Natural killer cell treated with Interleukin-12 subunit alpha and Interleukin-12 subunit beta and Interleukin-15 and Interleukin-18, amount 100 ng/mL, for 72 hours (primary cell): Measurements from ENCODE around the gene MYO5B. TPM values are rescaled to one million over a fixed set of nuclear protein-coding genes. Genes with fewer than 3 reads are reported as not detected.
"Not testable (repeated sequence)": the region's sequence is repeated elsewhere in the genome, so short reads cannot be mapped to it uniquely, and the experiment has no call there.

Source experiments
- ATAC-seq, 2 donors: fragments of 150-1000 bp; cut with Tn5 transposase in 1 of 2; sonication (Bioruptor Pico), chemical (Tn5 transposase) in 1 of 2; 2 replicates each; pipeline ENCODE4 v1.10.0; 2021
- DNase-seq: peaks from one replicate; pipeline ENCODE4 v3.0.0; 2022; ENCODE audit warnings: low spot score
- H3K27ac Mint-ChIP-seq, 2 donors: 1 replicate in 1 of 2; 2 replicates in 1 of 2; pipeline ENCODE4 v1.8.0; 2022; ENCODE audit warnings: mixed read lengths in 2 of 2, mild to moderate bottlenecking in 1 of 2, moderate library complexity in 1 of 2
- H3K27me3 Mint-ChIP-seq, 2 donors: 1 replicate in 1 of 2; 2 replicates in 1 of 2; pipeline ENCODE4 v1.8.0; 2022; ENCODE audit warnings: mixed read lengths in 2 of 2
- H3K36me3 Mint-ChIP-seq: one replicate; pipeline ENCODE4 v1.8.0; 2022; ENCODE audit warnings: mixed read lengths
- H3K4me1 Mint-ChIP-seq, 2 donors: 1 replicate in 1 of 2; 2 replicates in 1 of 2; pipeline ENCODE4 v1.8.0; 2022; ENCODE audit warnings: low read depth in 2 of 2, mixed read lengths in 2 of 2, mild to moderate bottlenecking in 1 of 2
- H3K4me3 Mint-ChIP-seq: one replicate; pipeline ENCODE4 v1.8.0; 2022; ENCODE audit warnings: mixed read lengths
- H3K9me3 Mint-ChIP-seq: 2 replicates; pipeline ENCODE4 v1.8.0; 2022; ENCODE audit warnings: mixed read lengths
- total RNA-seq, 2 donors: library from RNA; stranded (reverse); gene quantifications; one replicate each; pipeline ENCODE4 v1.2.3, GENCODE V29; 2022

Gene MYO5B
- total RNA-seq, 2 donors from 2014 or later, result not detected

DNA sequence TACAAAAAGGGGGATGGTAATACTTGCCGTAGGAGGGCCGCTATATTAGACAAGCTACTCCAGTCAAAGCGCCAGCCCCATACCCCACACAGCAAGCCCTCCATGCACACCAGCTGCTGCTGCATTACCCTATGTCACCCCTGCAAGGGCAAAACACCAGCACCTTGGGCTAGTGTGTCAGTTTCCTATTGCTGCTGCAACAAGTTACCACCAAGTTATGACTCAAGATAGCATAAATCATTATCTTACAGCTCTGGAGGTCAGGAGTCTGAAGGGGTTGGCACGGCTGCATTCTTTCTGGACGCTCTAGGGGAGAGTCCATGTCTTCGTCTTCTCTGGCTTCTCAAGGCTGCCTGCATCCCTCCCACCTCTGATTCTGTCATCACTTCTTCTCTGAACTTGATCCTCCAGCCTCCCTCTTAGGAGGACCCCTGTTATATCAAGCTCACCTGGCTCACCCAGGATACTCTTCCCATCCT, 293.0 kb downstream of the MYO5B start:
- peaks cover 0 to 2% of the 10 kb centered on the region in 2 donors for H3K4me1 Mint-ChIP-seq
- DNase-seq, result no peak
- ATAC-seq, result no peak
- H3K27ac Mint-ChIP-seq, result no peak overlapping the region
- no peaks in the 10 kb centered on the region for H3K36me3 Mint-ChIP-seq
- no peak overlapping the region for H3K4me3 Mint-ChIP-seq
- H3K9me3 Mint-ChIP-seq, result no peaks in the 10 kb centered on the region
- peaks cover 13 to 19% of the 10 kb centered on the region in 2 donors for H3K27me3 Mint-ChIP-seq

DNA sequence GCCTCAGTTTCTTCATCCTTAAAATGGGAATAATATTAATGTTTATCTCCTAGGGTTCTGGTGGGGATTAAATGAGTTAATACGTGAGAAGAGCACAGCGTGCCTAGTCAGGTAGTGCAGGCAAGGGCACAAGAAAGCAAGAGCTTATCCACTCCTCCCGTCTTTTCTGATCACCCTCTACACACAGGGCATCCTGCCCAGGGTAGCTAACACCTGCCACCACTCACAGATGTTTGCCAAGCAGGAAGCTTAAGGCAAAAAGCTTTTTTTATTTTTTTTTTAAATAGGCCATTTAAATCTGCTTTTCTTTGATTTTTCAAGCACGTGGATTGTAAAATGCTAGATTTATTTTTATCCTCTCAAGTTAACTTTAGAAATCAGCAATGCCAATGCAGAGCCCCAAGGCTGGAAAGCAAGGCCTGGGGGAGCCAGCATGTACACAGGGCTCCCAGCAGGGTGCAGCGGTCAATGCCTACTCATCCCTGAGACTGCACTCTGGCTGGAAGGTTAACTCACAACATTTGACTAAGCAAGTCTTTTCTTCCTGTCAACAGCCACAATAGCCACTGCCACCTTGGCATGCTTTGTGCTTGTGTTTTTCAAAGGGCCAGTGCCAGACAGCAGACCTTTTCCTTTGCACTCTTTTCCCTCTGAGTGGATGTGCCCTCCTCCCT, 295.2 kb downstream of the MYO5B start:
- Mint-ChIP-seq H3K4me1 (no peaks in the 10 kb centered on the region), H3K4me3 (no peak overlapping the region), H3K9me3 (no peaks in the 10 kb centered on the region), H3K27ac (no peak overlapping the region), H3K27me3 (peaks cover 13 to 20% of the 10 kb centered on the region in 2 donors), H3K36me3 (no peaks in the 10 kb centered on the region)
- DNase-seq (no peak), ATAC-seq (no peak)

DNA sequence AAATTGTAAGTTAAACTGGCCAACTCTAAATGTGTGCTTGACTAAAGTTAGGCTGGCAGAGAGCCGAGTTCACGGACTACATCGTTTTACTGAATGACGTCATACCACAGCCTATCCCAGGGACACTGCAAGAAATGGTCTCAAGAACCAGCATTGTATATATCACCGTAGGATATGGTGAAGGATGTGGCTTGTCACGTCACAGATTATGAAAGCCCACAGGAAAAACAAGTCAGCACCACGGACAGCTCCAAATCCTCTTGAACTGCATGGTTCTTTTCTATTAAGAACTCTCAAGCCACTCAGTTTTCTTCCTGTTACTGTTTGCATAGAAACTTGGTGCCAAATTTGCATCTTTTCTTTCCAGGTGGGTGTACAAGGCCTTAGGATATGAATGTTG, 296.5 kb downstream of the MYO5B start:
- Mint-ChIP-seq H3K27me3 (peaks cover 9 to 20% of the 10 kb centered on the region in 2 donors), H3K36me3 (no peaks in the 10 kb centered on the region), H3K9me3 (no peaks in the 10 kb centered on the region), H3K27ac (no peak overlapping the region), H3K4me3 (no peak overlapping the region), H3K4me1 (no peaks in the 10 kb centered on the region)
- DNase-seq, result no peak
- peak in 1 of 2 donors; percentile 43 for ATAC-seq

DNA sequence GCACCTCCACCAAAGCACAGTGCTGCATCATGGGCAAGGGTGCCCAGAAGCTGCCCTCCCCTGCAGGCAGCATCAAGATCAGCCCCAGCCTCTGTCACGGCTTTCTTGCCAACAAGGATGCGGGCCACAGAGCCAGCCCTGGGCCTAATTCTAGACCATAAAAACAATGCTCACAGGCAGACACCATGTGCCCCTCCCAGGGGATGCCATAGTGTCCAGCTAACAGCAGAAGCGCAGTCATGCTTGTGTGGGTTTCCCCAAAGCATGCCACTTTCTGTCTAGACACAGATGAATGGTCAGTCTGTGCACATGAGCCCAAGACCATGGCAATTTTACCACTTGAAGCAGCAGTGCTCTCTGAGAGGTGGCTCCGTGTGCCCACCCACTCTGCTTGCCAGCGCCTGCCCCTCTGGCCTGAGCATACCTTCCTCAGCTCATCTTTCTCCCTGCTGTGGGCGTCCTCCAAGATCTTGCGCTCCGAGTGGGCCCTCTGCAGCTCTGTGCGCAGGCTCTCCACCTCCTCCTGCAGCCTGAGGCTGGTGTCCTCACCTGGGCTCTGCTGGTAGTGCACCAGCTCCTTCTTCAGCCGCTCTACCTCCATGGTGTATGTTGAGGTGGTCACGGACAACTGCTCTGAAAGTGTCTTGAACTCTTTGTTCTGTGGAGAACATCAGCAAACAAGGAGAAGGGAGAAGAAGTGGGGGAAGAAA, 300.3 kb downstream of the MYO5B start:
- Mint-ChIP-seq H3K27ac (no peak overlapping the region), H3K4me1 (no peaks in the 10 kb centered on the region), H3K4me3 (no peak overlapping the region), H3K27me3 (peaks cover 14 to 23% of the 10 kb centered on the region in 2 donors), H3K36me3 (no peaks in the 10 kb centered on the region), H3K9me3 (no peaks in the 10 kb centered on the region)
- DNase-seq, result no peak
- no peak for ATAC-seq

DNA sequence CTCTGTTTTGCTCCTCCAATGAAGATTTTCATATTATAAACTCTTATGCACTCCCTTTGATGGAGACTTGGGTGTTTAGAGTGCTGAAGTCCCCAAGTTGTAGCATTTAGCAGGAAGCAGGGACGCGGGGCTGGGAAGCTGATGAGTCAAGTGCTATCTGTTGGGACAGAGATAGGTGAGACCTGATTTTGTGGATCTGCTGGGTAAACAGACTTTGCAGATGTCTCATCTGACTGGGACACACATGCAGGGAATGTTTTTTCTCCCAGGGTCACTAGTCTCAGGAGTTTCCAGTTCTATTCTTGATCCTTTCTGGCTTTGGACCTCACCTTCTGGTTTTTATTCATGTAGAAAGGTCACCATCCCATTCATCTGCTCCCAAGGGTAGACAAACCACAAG, 301.9 kb downstream of the MYO5B start:
- no peaks in the 10 kb centered on the region for H3K9me3 Mint-ChIP-seq
- no peak overlapping the region for H3K4me3 Mint-ChIP-seq
- no peak overlapping the region for H3K27ac Mint-ChIP-seq
- DNase-seq (no peak), ATAC-seq (no peak)
- H3K36me3 Mint-ChIP-seq, result no peaks in the 10 kb centered on the region
- peaks cover 16 to 24% of the 10 kb centered on the region in 2 donors for H3K27me3 Mint-ChIP-seq
- no peaks in the 10 kb centered on the region for H3K4me1 Mint-ChIP-seq

DNA sequence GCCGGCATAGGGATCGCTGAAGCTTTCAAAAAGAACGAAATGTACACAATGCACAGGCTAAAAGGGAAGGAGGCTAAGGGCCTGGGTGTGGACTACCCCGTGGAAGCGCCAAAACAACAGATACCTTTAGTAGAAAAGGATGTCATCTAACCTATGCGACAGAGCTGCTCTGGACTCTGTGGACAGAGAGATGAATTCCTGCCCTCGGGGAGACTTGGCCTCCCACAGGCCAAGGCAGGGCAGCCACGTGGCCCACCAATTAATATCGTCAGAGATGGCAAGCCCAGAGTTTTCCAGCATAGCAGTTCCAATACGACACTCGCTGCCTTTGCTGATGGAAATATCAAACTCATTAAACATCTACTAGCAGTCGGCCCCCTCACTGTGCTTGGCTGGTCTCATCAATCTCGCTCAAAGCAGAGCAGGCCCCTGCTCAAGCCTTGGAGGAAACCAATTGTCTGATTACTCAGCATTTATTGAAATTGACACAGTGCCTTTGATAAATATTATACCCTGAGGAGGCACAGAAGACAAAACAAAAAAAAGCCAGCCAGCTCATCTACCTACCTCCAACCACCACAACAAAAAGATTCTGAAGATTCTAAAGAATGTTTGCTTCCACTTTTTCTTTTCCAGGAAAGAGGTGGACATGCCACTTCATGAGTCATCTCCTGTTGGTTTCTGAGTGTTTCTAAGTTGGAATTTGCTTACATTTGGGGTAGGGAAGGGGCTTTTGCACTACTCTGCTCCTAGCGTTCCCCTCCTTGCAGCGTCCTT, 302.6 kb downstream of the MYO5B start:
- no peak overlapping the region for H3K27ac Mint-ChIP-seq
- no peak for ATAC-seq
- H3K4me1 Mint-ChIP-seq, result no peaks in the 10 kb centered on the region
- H3K36me3 Mint-ChIP-seq, result no peaks in the 10 kb centered on the region
- DNase-seq, result no peak
- H3K27me3 Mint-ChIP-seq, result peaks cover 16 to 24% of the 10 kb centered on the region in 2 donors
- H3K4me3 Mint-ChIP-seq, result no peak overlapping the region
- H3K9me3 Mint-ChIP-seq, result no peaks in the 10 kb centered on the region

DNA sequence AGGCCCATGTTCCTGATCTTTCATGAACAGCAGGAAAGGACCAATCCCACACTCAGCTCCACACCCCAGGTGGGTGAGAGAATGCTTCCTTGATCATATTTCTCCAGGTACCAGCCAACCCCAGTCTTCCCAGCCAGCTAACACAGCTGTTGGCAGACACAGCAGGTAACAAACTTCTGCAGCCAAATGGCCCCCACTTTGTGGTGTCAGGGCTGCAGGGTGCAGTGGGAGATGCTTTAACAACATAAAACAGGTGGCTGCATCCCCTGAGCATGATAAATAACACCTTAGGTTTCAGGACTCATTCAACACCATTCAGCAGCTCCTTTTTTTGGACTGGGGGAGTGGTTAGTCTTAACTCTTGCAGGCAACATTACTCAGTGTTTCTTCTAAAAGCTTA, 304.9 kb downstream of the MYO5B start:
- H3K27me3 Mint-ChIP-seq, result peaks cover 15 to 17% of the 10 kb centered on the region in 2 donors
- DNase-seq (no peak), ATAC-seq (no peak)
- H3K4me3 Mint-ChIP-seq, result no peak overlapping the region
- H3K27ac Mint-ChIP-seq, result no peak overlapping the region
- H3K36me3 Mint-ChIP-seq, result no peaks in the 10 kb centered on the region
- no peaks in the 10 kb centered on the region for H3K9me3 Mint-ChIP-seq
- H3K4me1 Mint-ChIP-seq, result no peaks in the 10 kb centered on the region

DNA sequence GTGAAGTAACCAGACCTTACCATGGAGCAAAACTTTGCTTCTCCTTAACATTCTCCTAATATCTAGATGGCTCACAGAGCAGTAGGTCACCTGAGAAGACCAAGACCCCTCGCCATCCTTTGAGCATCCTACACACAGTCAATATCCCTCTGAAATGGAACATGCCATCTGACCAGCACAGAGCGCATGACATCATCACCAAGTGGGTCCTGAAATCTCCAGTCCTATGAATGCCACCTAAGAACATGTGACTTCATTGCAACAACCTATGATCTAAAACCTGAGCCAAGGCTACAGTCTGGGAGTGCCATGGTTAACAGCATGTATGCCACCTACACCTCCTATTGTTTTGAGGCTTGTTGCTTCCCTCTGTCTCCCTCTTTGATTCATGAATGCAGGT, 305.4 kb downstream of the MYO5B start:
- H3K27ac Mint-ChIP-seq, H3K36me3 Mint-ChIP-seq, H3K4me3 Mint-ChIP-seq, DNase-seq, ATAC-seq, H3K4me1 Mint-ChIP-seq, H3K9me3 Mint-ChIP-seq: not testable (repeated sequence)
- H3K27me3 Mint-ChIP-seq, result peaks cover 13 to 17% of the 10 kb centered on the region in 2 donors

DNA sequence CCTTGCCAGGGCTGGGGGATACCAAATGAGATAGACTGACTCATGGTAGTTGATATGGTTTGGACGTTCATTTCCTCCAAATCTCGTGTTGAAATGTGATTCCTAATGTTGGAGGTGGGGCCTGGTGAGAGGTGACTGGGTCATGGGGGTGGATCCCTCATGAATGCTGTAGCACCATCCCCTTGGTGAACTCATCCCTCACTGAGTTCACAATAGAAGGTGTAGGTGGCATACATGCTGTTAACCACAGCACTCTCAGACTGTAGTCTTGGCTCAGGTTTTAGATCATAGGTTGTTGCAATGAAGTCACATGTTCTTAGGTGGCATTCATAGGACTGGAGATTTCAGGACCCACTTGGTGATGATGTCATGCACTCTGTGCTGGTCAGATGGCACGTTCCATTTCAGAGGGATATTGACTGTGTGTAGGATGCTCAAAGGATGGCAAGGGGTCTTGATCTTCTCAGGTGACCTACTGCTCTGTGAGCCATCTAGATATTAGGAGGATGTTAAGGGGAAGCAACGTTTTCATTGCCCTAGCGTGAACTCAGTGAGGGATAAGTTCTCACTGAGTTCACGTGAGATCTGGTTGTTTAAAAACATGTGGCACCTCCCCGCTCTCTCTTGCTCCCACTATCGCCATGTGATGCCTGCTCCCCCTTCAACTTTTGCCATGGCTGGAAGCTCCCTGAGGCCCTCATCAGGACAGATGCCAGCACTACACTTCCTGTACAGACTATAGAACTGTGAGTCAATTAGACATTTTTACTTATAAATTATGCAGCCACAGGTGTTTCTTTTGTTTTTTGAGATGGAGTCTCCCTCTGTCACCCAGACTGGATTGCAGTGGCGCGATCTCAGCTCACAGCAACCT, 307.8 kb downstream of the MYO5B start:
- ATAC-seq, result no peak
- no peak for DNase-seq
- Mint-ChIP-seq H3K4me1 (no peaks in the 10 kb centered on the region), H3K27me3 (peaks cover 18 to 24% of the 10 kb centered on the region in 2 donors), H3K27ac (no peak overlapping the region), H3K4me3 (no peak overlapping the region), H3K9me3 (no peaks in the 10 kb centered on the region), H3K36me3 (no peaks in the 10 kb centered on the region)

DNA sequence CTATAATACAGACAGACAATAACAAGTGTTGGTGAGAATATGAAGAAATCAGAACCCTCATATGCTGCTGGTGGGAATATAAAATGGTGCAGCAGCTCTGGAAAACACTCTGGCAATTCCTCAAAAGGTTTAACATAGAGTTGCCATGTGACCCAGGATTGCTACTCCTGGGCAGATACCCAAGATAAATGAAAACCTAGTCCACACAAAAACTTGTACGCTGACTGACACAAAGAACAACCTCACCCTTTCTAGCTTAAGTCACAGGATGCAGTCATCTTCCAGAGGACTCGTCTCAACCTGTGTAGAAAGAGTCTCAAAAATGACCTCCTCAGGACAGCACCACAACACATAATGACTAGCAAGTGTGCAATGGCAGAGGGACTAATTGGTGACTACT, 310.0 kb downstream of the MYO5B start:
- Mint-ChIP-seq H3K27me3 (peaks cover 11 to 15% of the 10 kb centered on the region in 2 donors), H3K9me3 (no peaks in the 10 kb centered on the region), H3K4me3 (no peak overlapping the region), H3K27ac (no peak overlapping the region), H3K4me1 (no peaks in the 10 kb centered on the region), H3K36me3 (no peaks in the 10 kb centered on the region)
- ATAC-seq (no peak), DNase-seq (no peak)

DNA sequence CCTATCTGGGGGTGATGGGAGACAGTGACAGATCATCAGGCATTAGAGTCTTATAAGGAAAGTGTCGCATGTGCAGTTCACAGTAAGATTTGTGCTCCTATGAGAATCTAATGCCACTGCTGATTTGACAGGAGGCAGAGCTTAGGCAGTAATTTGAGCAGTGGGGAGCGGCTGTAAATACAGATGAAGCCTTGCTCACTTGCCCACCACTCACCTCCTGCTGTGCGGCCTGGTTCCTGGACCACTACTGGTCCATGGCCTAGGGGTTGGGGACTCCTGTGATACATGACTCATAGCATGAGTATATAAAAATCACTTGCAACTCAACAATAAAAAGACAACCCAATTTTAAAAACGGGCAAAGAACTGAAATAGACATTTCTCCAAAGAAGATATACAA, 310.5 kb downstream of the MYO5B start:
- Mint-ChIP-seq H3K36me3 (no peaks in the 10 kb centered on the region), H3K4me1 (no peaks in the 10 kb centered on the region), H3K4me3 (no peak overlapping the region), H3K27me3 (peaks cover 7 to 17% of the 10 kb centered on the region in 2 donors), H3K9me3 (no peaks in the 10 kb centered on the region), H3K27ac (no peak overlapping the region)
- ATAC-seq (no peak), DNase-seq (no peak)

DNA sequence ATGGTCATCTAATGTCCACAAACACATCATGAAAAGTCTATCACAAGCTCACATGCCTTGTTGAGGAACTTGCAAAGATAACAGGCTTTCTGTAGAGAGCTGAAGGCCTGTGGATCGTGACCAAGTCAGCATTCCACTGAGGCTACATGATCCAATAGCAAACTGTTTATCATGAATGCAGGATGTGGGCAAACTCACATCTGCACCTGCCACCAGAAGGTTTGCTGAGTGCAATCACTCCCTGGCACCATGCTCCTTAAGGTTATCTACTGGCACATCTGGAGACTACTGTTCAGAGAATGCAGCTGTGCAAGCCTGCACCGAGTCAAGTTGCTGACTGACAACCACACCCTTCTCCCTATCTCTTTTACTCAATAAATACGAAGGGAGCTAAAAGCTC, 314.3 kb downstream of the MYO5B start:
- Mint-ChIP-seq H3K36me3 (no peaks in the 10 kb centered on the region), H3K9me3 (no peaks in the 10 kb centered on the region), H3K27ac (no peak overlapping the region), H3K4me3 (no peak overlapping the region), H3K4me1 (no peaks in the 10 kb centered on the region), H3K27me3 (peaks cover 20 to 36% of the 10 kb centered on the region in 2 donors)
- no peak for ATAC-seq
- DNase-seq, result no peak

DNA sequence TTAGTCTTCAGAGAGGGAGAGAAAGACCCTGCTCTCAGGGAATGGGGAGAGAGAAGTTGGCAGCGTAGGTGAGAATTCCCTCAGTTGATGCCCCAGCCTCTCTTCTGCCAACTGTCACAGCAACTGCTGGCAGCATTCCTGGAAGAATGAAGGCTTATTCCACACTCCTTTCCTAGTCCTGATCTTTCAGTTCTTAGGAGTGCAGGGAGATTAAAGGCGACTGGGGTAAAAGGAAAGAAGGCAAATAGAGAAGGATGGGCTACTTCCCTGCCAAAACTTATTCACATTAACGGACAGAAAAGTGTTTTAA, 315.7 kb downstream of the MYO5B start:
- Mint-ChIP-seq H3K27ac (no peak overlapping the region), H3K4me1 (no peaks in the 10 kb centered on the region), H3K9me3 (no peaks in the 10 kb centered on the region), H3K27me3 (peaks cover 22 to 38% of the 10 kb centered on the region in 2 donors), H3K4me3 (no peak overlapping the region), H3K36me3 (no peaks in the 10 kb centered on the region)
- ATAC-seq (no peak), DNase-seq (no peak)
